Panc1 (cell line): ENCODE measurements around the gene LRRC45. TPM values are rescaled to one million over a fixed set of nuclear protein-coding genes. Genes with fewer than 3 reads are reported as not detected.

Source experiments
- ATAC-seq: fragments of 200-7000 bp; cut with Tn5 transposase; 2 replicates; pipeline ENCODE4 v1.9.1; 2020; ENCODE audit warnings: mild to moderate bottlenecking, moderate library complexity
- BruUV-seq: library from RNA; stranded (reverse); fragments of 400-500 nt; replicated peaks from 2 replicates; lab custom pipeline; 2021; lab: Mats Ljungman, UMichigan
- CTCF ChIA-PET: fragments of 300-600 bp; sonication (Branson Sonifier 250); formaldehyde crosslinking; loops from one replicate; lab custom pipeline; 2022; ENCODE audit warnings: antibody characterized with exemption; lab: Charles Lee
- POLR2A ChIA-PET: fragments of 300-600 bp; sonication (Branson Sonifier 250); formaldehyde crosslinking; loops from one replicate; lab custom pipeline; 2022; ENCODE audit warnings: antibody characterized with exemption; lab: Charles Lee
- DNase-seq: peaks from one replicate; pipeline ENCODE4 v3.0.0-alpha.2; 2010; ENCODE audit warnings: low read depth, low spot score
- H3K27ac ChIP-seq: 2 replicates; pipeline ENCODE4 v1.5.1; 2011; ENCODE audit warnings: mild to moderate bottlenecking, low read length, inconsistent platforms
- H3K27me3 ChIP-seq: fragments of 200-500 bp; sonication (Bioruptor generic); 2 replicates; pipeline ENCODE4 v1.6.0; 2014; ENCODE audit warnings: low read length, inconsistent platforms; ENCODE audit not compliant: control insufficient read depth, insufficient read depth
- H3K36me3 ChIP-seq: fragments of 200-500 bp; sonication (Bioruptor generic); 2 replicates; pipeline ENCODE4 v1.5.1; 2014; ENCODE audit warnings: inconsistent platforms, mild to moderate bottlenecking, low read length, moderate library complexity; ENCODE audit not compliant: control insufficient read depth, insufficient read depth
- H3K4me1 ChIP-seq: 2 replicates; pipeline ENCODE4 v1.5.1; 2011; ENCODE audit warnings: inconsistent platforms, mild to moderate bottlenecking, low read length, moderate library complexity; ENCODE audit not compliant: control insufficient read depth, insufficient read depth
- H3K4me3 ChIP-seq, 2 experiments: 2 replicates each; pipeline ENCODE4 v1.5.1; 2011 to 2012; ENCODE audit warnings: low read depth in 2 of 2, low read length in 2 of 2, mild to moderate bottlenecking in 2 of 2, inconsistent platforms in 1 of 2, moderate library complexity in 1 of 2
- H3K9me3 ChIP-seq: fragments of 200-500 bp; sonication (Bioruptor generic); 2 replicates; pipeline ENCODE4 v1.5.1; 2014; ENCODE audit warnings: low read depth, mild to moderate bottlenecking, inconsistent platforms, low read length, moderate library complexity; ENCODE audit not compliant: control insufficient read depth, insufficient read depth
- CTCF ChIP-seq: fragments of 450-650 bp; IDR thresholded peaks from 2 replicates; pipeline ENCODE4 v1.5.1; 2017; ENCODE audit warnings: mild to moderate bottlenecking
- POLR2AphosphoS5 ChIP-seq: IDR thresholded peaks from 2 replicates; pipeline ENCODE4 v1.6.1; 2012; ENCODE audit warnings: mild to moderate bottlenecking, low read depth, low read length, moderate library complexity
- REST ChIP-seq, 2 experiments: IDR thresholded peaks; 2 replicates each; pipeline ENCODE4 v1.6.1; 2011 to 2012; ENCODE audit warnings: low read depth in 2 of 2, control low read depth in 1 of 2, low read length in 1 of 2, mild to moderate bottlenecking in 1 of 2, moderate library complexity in 1 of 2; ENCODE audit not compliant: insufficient read depth in 1 of 2
- SIN3A ChIP-seq: IDR thresholded peaks from 2 replicates; pipeline ENCODE4 v1.6.1; 2012; ENCODE audit warnings: low read depth, mild to moderate bottlenecking, low read length, moderate library complexity, borderline replicate concordance; ENCODE audit not compliant: insufficient read depth
- TCF7L2 ChIP-seq: IDR thresholded peaks from 2 replicates; pipeline ENCODE4 v1.6.1; 2011; ENCODE audit warnings: mild to moderate bottlenecking, low read depth, low read length, inconsistent platforms
- in situ Hi-C: cut with HindIII; loops from 2 replicates; pipeline ENCODE4 v1.10.0; 2016; ENCODE audit warnings: low sequenced_read_pairs, low pct_unique_long_range_greater_than_20kb
- intact Hi-C: fragments of 100-400 bp; cut with micrococcal nuclease; formaldehyde crosslinking; loops from one replicate; pipeline ENCODE4 v1.10.0; 2022; ENCODE audit not compliant: unreplicated experiment
- total RNA-seq: library from RNA; stranded (reverse); gene quantifications from one replicate; pipeline ENCODE4 v1.2.1, GENCODE V29; 2021; ENCODE audit not compliant: unreplicated experiment

Gene LRRC45
- total RNA-seq, 1 experiment from 2014 or later, result 29.9 TPM

DNA sequence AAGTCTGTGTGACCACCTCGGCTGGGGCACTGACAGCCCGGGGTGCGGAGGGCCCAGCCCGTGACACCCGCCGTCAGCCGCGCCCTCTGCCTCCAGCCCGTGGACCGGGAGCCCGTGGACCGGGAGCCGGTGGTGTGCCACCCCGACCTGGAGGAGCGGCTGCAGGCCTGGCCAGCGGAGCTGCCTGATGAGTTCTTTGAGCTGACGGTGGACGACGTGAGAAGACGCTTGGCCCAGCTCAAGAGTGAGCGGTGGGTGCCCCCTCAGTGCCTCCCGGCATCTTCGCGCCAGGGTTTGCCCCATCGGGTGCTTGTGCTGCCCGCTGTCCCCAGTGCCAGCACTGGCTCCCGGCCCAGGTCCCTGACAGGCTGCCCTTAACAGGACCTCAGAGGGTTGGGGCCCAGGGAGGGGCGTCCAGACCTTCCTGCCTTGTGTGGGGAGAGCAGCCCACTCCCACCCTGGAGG lies 14.1 kb upstream of the LRRC45 start:
- TF ChIP-seq CTCF (no peak), TCF7L2 (no peak), SIN3A (no peak), REST (IDR thresholded peaks at IDR 0.05; ENCODE audit: insufficient read depth in 1 of 2, low read depth in 2 of 2, low read length in 1 of 2) (no peak), POLR2AphosphoS5 (no peak)
- BruUV-seq, result no TSS peak
- DNase-seq (no peak), ATAC-seq (no peak)
- Histone ChIP-seq H3K27ac (no peak overlapping the region), H3K27me3 (no peaks in the 10 kb centered on the region), H3K36me3 (no peaks in the 10 kb centered on the region), H3K4me1 (peaks cover 38% of the 10 kb centered on the region), H3K4me3 (no peak overlapping the region), H3K9me3 (no peaks in the 10 kb centered on the region)
- intact Hi-C loops (no loop called here), in situ Hi-C loops (no loop called here)
- ChIA-PET CTCF (interaction anchor here (0.6 kb wide), 1 partner anchor 213 kb away, joined by 3 read pairs; no protein-coding TSS in a partner anchor), POLR2A (interaction anchor here (0.7 kb wide), 1 partner anchor 30 kb away, joined by 4 read pairs; no protein-coding TSS in a partner anchor)

- H3K9me3 ChIP-seq, result no peaks in the 10 kb centered on the region
- H3K27me3 ChIP-seq, result no peaks in the 10 kb centered on the region
- no peak overlapping the region for H3K27ac ChIP-seq
- TF ChIP-seq REST (IDR thresholded peaks at IDR 0.05; ENCODE audit: insufficient read depth in 1 of 2, low read depth in 2 of 2, low read length in 1 of 2) (no peak), SIN3A (no peak), POLR2AphosphoS5 (no peak), TCF7L2 (no peak), CTCF (no peak)
- in situ Hi-C loops, result no loop called here
- CTCF ChIA-PET, result no interaction called here
- peaks cover 34% of the 10 kb centered on the region for H3K4me1 ChIP-seq
- H3K36me3 ChIP-seq, result no peaks in the 10 kb centered on the region
- intact Hi-C loops, result no loop called here
- no peak for DNase-seq
- no peak overlapping the region for H3K4me3 ChIP-seq
- no TSS peak for BruUV-seq
- POLR2A ChIA-PET, result interaction anchor here (0.7 kb wide), 1 partner anchor 31 kb away, joined by 4 read pairs; no protein-coding TSS in a partner anchor
- ATAC-seq, result no peak
Measured at GRCh38 chr17:82009413-82009812, 13.7 kb upstream of the LRRC45 start.
